ENCODE data around the gene B4GALT1. TPM values are rescaled to one million over a fixed set of nuclear protein-coding genes. Genes with fewer than 3 reads are reported as not detected.

B4GALT1 gene
- total RNA-seq, 1 experiment from 2014 or later: 31.4 TPM

DNA sequence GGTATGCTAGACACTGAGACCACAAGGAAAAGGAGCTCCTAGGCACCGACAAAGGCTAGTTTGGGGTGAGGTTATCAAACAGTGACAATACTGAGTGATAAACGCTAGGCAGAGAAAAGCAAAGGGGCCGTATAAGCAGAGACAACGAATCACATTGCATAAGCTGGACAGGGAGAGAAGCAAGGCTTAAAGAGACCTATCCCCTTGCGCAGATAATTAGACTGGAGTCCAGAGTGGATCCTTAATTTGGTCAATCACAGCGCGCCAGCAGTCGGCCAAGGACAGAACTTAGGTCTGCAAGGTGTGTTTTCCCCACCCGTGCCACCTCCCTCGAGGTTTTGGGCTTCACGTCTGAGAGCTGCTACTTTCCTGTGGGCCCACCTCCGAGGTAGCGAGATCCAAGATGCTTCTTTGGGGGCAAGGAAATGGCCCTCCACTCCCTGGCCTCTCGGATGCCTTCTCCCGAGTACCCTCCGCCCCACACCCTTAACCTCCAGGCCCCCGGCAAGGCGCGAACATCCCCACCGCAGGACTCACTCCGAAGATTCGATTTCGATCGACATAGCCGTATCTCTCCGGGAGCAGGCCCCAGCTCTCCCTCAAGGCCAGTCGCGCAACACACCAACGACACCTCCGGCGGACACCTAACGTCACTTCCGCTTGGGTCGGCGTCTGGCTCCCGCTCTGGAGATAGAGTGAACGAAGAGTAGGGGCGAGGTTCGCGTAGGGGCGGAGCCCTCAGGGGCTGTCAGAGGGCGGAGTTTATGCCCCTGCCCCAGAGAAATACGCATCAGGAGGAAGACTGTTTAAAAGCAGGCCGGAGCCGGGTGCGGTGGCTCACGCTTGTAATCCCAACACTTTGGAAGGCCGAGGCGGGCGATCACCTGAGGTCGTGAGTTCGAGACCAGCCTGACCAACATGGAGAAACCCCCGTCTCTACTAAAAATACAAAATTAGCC, 90.8 kb downstream of the B4GALT1 start, which contains the start of gene SMU1:
TSS of gene SMU1 (minus strand) at position 629 of the 959 bp plus-strand sequence. CDS start at position 563, 66 bp downstream.
- Histone ChIP-seq H3K4me3 (replicated peaks in 1 of 2; ENCODE audit: low read depth in 1 of 2, low read length in 2 of 2) (peak within 1 kb of the TSS; percentile 96 to 99), H2AFZ (ENCODE audit: low read depth, low read length, poor library complexity, severe bottlenecking) (no peak within 1 kb of the TSS), H3K27ac (ENCODE audit: low read depth, low read length) (peak within 1 kb of the TSS; percentile 46), H3K79me2 (ENCODE audit: insufficient read depth, low read length) (peaks cover 51% of the 10 kb centered on the region), H3K9me2 (ENCODE audit: insufficient read depth) (no peaks in the 10 kb centered on the region), H3K9ac (ENCODE audit: low read length) (peak within 1 kb of the TSS; percentile 99), H3K9me3 (ENCODE audit: control insufficient read depth in 1 of 2, insufficient read depth in 1 of 2, low read depth in 1 of 2, low read length in 2 of 2) (no peaks in the 10 kb centered on the region), H3K4me1 (ENCODE audit: control insufficient read depth in 1 of 2, insufficient read depth in 2 of 2, low read length in 2 of 2) (peaks cover 5 to 12% of the 10 kb centered on the region in 2 experiments; a peak in 3 of 4 replicates), H3K27me3 (ENCODE audit: insufficient read depth, low read length) (no peaks in the 10 kb centered on the region), H3K36me3 (ENCODE audit: control insufficient read depth in 1 of 2, insufficient read depth in 2 of 2, low read length in 2 of 2) (peaks cover 16% of the 10 kb centered on the region in 2 experiments; a peak in 3 of 4 replicates), H3K4me2 (ENCODE audit: low read length) (peak within 1 kb of the TSS; percentile 95), H4K20me1 (ENCODE audit: insufficient read depth) (peaks cover 5% of the 10 kb centered on the region; the same call in 1 of the 2 replicates)
- peak; percentile 98 for ATAC-seq
- intact Hi-C loops (cut with micrococcal nuclease): no loop called here
- POLR2A ChIA-PET: interaction anchor here (0.6 to 1.6 kb wide), 3 partner anchors 29 to 85 kb away, joined by 3 to 10 read pairs (median 3); partner anchors contain the start of gene DNAJA1
- CTCF ChIA-PET: interaction anchor here (0.8 kb wide), 1 partner anchor 151 kb away, joined by 3 read pairs; no protein-coding TSS in a partner anchor
- peak; percentile 96 for DNase-seq (ENCODE audit: low read depth, low spot score)
- TSS peak; percentile 77 for BruUV-seq (replicated peaks)
- RAD21 ChIA-PET (ENCODE audit: low non-redundant PET in 1 of 2, low total read pairs in 2 of 2, uncharacterized antibody in 2 of 2, unreplicated experiment in 2 of 2): no interaction called here
- TF ChIP-seq, protein P1, sequence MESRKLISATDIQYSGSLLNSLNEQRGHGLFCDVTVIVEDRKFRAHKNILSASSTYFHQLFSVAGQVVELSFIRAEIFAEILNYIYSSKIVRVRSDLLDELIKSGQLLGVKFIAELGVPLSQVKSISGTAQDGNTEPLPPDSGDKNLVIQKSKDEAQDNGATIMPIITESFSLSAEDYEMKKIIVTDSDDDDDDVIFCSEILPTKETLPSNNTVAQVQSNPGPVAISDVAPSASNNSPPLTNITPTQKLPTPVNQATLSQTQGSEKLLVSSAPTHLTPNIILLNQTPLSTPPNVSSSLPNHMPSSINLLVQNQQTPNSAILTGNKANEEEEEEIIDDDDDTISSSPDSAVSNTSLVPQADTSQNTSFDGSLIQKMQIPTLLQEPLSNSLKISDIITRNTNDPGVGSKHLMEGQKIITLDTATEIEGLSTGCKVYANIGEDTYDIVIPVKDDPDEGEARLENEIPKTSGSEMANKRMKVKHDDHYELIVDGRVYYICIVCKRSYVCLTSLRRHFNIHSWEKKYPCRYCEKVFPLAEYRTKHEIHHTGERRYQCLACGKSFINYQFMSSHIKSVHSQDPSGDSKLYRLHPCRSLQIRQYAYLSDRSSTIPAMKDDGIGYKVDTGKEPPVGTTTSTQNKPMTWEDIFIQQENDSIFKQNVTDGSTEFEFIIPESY (IDR thresholded peaks at IDR 0.05; ENCODE audit: extremely low read depth, insufficient replicate concordance, low read length): peak; percentile 13
- TF ChIP-seq POLR2AphosphoS5 (IDR thresholded peaks at IDR 0.05; ENCODE audit: low read depth, low read length) (peak; percentile 85), FOSL1 (IDR thresholded peaks at IDR 0.05; ENCODE audit: low read depth) (no peak), ZFX (IDR thresholded peaks at IDR 0.05) (peak; percentile 97), EGR1 (IDR thresholded peaks at IDR 0.05; ENCODE audit: low read depth) (no peak), POLR2A (IDR thresholded peaks at IDR 0.05; ENCODE audit: borderline replicate concordance, extremely low read depth, insufficient read depth, insufficient read length) (peak; percentile 61), RAD21 (IDR thresholded peaks at IDR 0.05; ENCODE audit: low read depth) (no peak), EZH2 (IDR thresholded peaks at IDR 0.05) (no peak), ELF1 (IDR thresholded peaks at IDR 0.05; ENCODE audit: borderline replicate concordance, low read depth) (no peak; the same call in 1 of the 2 replicates), TCF7L2 (IDR thresholded peaks at IDR 0.05; ENCODE audit: borderline replicate concordance, extremely low read depth, insufficient read depth, insufficient read length) (peak; percentile 28), SIN3A (IDR thresholded peaks at IDR 0.05; ENCODE audit: low read depth) (peak; percentile 17; the same call in 1 of the 2 replicates), YY1 (IDR thresholded peaks at IDR 0.05; ENCODE audit: extremely low read depth, insufficient replicate concordance, low read depth, low read length) (peak; percentile 59), ZNF274 (IDR thresholded peaks at IDR 0.05; ENCODE audit: low read depth, low read length) (no peak), SP1 (IDR thresholded peaks at IDR 0.05; ENCODE audit: low read depth) (peak; percentile 57), JUND (IDR thresholded peaks at IDR 0.05) (no peak), EZH2phosphoT487 (IDR thresholded peaks at IDR 0.05; ENCODE audit: borderline replicate concordance) (no peak), SRF (IDR thresholded peaks at IDR 0.05; ENCODE audit: low read depth) (peak; percentile 92), ATF3 (IDR thresholded peaks at IDR 0.05) (no peak)
- TF ChIP-seq, protein P2, sequence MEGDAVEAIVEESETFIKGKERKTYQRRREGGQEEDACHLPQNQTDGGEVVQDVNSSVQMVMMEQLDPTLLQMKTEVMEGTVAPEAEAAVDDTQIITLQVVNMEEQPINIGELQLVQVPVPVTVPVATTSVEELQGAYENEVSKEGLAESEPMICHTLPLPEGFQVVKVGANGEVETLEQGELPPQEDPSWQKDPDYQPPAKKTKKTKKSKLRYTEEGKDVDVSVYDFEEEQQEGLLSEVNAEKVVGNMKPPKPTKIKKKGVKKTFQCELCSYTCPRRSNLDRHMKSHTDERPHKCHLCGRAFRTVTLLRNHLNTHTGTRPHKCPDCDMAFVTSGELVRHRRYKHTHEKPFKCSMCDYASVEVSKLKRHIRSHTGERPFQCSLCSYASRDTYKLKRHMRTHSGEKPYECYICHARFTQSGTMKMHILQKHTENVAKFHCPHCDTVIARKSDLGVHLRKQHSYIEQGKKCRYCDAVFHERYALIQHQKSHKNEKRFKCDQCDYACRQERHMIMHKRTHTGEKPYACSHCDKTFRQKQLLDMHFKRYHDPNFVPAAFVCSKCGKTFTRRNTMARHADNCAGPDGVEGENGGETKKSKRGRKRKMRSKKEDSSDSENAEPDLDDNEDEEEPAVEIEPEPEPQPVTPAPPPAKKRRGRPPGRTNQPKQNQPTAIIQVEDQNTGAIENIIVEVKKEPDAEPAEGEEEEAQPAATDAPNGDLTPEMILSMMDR (IDR thresholded peaks at IDR 0.05 in 2 of 3, conservative IDR thresholded peaks at IDR 0.05 in 1 of 3; ENCODE audit: borderline replicate concordance in 1 of 3, insufficient read depth in 1 of 3, low read depth in 2 of 3, low read length in 2 of 3): no peak
- TF ChIP-seq, protein P3, sequence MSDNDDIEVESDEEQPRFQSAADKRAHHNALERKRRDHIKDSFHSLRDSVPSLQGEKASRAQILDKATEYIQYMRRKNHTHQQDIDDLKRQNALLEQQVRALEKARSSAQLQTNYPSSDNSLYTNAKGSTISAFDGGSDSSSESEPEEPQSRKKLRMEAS (IDR thresholded peaks at IDR 0.05): peak; percentile 63

Measured in HCT116 (cell line).